ENCODE results near the gene CMTM6.

DNA sequence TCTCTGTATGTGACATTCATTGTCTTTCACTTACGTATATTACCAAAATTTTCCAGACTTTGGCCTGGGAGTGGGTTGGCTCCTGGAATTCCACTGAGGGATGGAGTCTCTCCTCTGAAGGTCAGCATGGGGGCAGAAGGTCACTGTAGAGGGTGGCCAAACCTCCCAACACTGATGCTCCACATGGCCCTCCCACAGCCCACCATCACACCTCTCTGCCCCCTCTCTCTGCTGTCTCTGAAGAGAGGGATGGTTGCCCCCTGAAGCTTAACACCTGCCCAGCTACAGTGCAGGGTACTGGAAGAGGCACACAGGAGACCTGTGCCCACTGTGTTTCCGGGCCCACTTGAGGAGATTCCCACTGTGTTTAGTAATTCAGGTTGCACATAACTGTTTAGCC lies 52.2 kb downstream of the CMTM6 start:
- no peak for TF ChIP-seq THAP7 (CRISPR knock-in tag; IDR thresholded peaks at IDR 0.05)
- TF ChIP-seq POLR2A (conservative IDR thresholded peaks at IDR 0.05), result no peak

Data from K562 (cell line).